WTC11 (cell line): ENCODE data around the gene SORCS2. TPM values are rescaled to one million over a fixed set of nuclear protein-coding genes. Genes with fewer than 3 reads are reported as not detected.

Experiments used
- ATAC-seq: fragments of 200-7000 bp; cut with Tn5 transposase; 2 replicates; pipeline ENCODE4 v1.10.0; 2021; ENCODE audit warnings: mild to moderate bottlenecking, moderate library complexity
- CTCF ChIA-PET: fragments of 300-600 bp; sonication (Branson Sonifier 250); formaldehyde crosslinking; loops from one replicate; lab custom pipeline; 2021; ENCODE audit warnings: antibody characterized with exemption; lab: Charles Lee
- POLR2A ChIA-PET: fragments of 350-600 bp; sonication (Branson Sonifier 250); formaldehyde crosslinking; loops from one replicate; lab custom pipeline; 2021; ENCODE audit warnings: antibody characterized with exemption; lab: Charles Lee
- DNase-seq: peaks from one replicate; pipeline ENCODE4 v3.0.0; 2021; ENCODE audit warnings: low spot score
- H3K27ac Mint-ChIP-seq: 2 replicates; pipeline ENCODE4 v1.8.0; 2021; ENCODE audit warnings: mixed read lengths
- H3K27me3 Mint-ChIP-seq: 2 replicates; pipeline ENCODE4 v1.8.0; 2021; ENCODE audit warnings: low read depth, mild to moderate bottlenecking, moderate library complexity, mixed read lengths
- H3K36me3 Mint-ChIP-seq: 2 replicates; pipeline ENCODE4 v1.8.0; 2021; ENCODE audit warnings: mixed read lengths
- H3K4me1 Mint-ChIP-seq: 2 replicates; pipeline ENCODE4 v1.8.0; 2022; ENCODE audit warnings: mixed read lengths
- H3K4me3 Mint-ChIP-seq: 2 replicates; pipeline ENCODE4 v1.8.0; 2021; ENCODE audit warnings: mild to moderate bottlenecking, moderate library complexity, mixed read lengths
- H3K9me3 Mint-ChIP-seq: 2 replicates; pipeline ENCODE4 v1.8.0; 2021; ENCODE audit warnings: mixed read lengths
- ATF2 ChIP-seq: sonication (generic); formaldehyde crosslinking; IDR thresholded peaks from 2 replicates; pipeline ENCODE4 v1.8.1; 2022; ENCODE audit warnings: low read depth, missing genetic modification reagents, borderline replicate concordance
- ATF3 ChIP-seq: sonication (generic); formaldehyde crosslinking; conservative IDR thresholded peaks from 2 replicates; pipeline ENCODE4 v1.8.1; 2022; ENCODE audit warnings: mild to moderate bottlenecking, missing genetic modification reagents
- CREB1 ChIP-seq: sonication (generic); formaldehyde crosslinking; IDR thresholded peaks from 2 replicates; pipeline ENCODE4 v1.8.0; 2023; ENCODE audit warnings: mild to moderate bottlenecking, missing genetic modification reagents
- E2F1 ChIP-seq: sonication (generic); formaldehyde crosslinking; IDR thresholded peaks from 2 replicates; pipeline ENCODE4 v1.8.0; 2022; ENCODE audit warnings: mild to moderate bottlenecking, missing genetic modification reagents
- GTF2I ChIP-seq: fragments of 250-450 bp; sonication (Bioruptor Pico); conservative IDR thresholded peaks from 2 replicates; pipeline ENCODE4 v1.4.0; 2021; ENCODE audit warnings: mild to moderate bottlenecking
- MAX ChIP-seq: sonication (generic); formaldehyde crosslinking; IDR thresholded peaks from 2 replicates; pipeline ENCODE4 v1.8.0; 2022; ENCODE audit warnings: mild to moderate bottlenecking, missing genetic modification reagents
- MYBL2 ChIP-seq: sonication (generic); formaldehyde crosslinking; IDR thresholded peaks from 2 replicates; pipeline ENCODE4 v1.8.1; 2023; ENCODE audit warnings: mild to moderate bottlenecking, moderate library complexity, missing genetic modification reagents
- NFE2L1 ChIP-seq: sonication (generic); formaldehyde crosslinking; IDR thresholded peaks from 2 replicates; pipeline ENCODE4 v1.8.1; 2023; ENCODE audit warnings: missing genetic modification reagents
- NR1H2 ChIP-seq: sonication (generic); formaldehyde crosslinking; IDR thresholded peaks from 2 replicates; pipeline ENCODE4 v1.9.0; 2021; ENCODE audit warnings: mild to moderate bottlenecking, moderate library complexity, missing genetic modification reagents
- PREB ChIP-seq: sonication (generic); formaldehyde crosslinking; IDR thresholded peaks from 2 replicates; pipeline ENCODE4 v1.8.1; 2022; ENCODE audit warnings: mild to moderate bottlenecking, missing genetic modification reagents, moderate library complexity, borderline replicate concordance
- PRRX2 ChIP-seq: fragments of 250-450 bp; sonication (Bioruptor Pico); IDR thresholded peaks from 2 replicates; pipeline ENCODE4 v1.8.0; 2021; ENCODE audit warnings: mild to moderate bottlenecking
- RELA ChIP-seq: sonication (generic); formaldehyde crosslinking; IDR thresholded peaks from 2 replicates; pipeline ENCODE4 v1.8.1; 2022; ENCODE audit warnings: missing genetic modification reagents, mild to moderate bottlenecking, borderline replicate concordance
- RORB ChIP-seq: fragments of 250-450 bp; sonication (Bioruptor Pico); IDR thresholded peaks from 2 replicates; pipeline ENCODE4 v1.9.0; 2021; ENCODE audit warnings: mild to moderate bottlenecking
- SMAD4 ChIP-seq: sonication (generic); formaldehyde crosslinking; IDR thresholded peaks from 2 replicates; pipeline ENCODE4 v1.8.0; 2022; ENCODE audit warnings: mild to moderate bottlenecking, missing genetic modification reagents
- TP53 ChIP-seq: sonication (generic); formaldehyde crosslinking; IDR thresholded peaks from 2 replicates; pipeline ENCODE4 v1.8.1; 2023; ENCODE audit warnings: mild to moderate bottlenecking, missing genetic modification reagents
- ZNF121 ChIP-seq: sonication (generic); formaldehyde crosslinking; IDR thresholded peaks from 2 replicates; pipeline ENCODE4 v1.8.0; 2023; ENCODE audit warnings: missing genetic modification reagents
- ZNF232 ChIP-seq: sonication (generic); formaldehyde crosslinking; IDR thresholded peaks from 2 replicates; pipeline ENCODE4 v1.8.0; 2022; ENCODE audit warnings: mild to moderate bottlenecking, missing genetic modification reagents
- ZNF317 ChIP-seq: sonication (generic); formaldehyde crosslinking; IDR thresholded peaks from 2 replicates; pipeline ENCODE4 v1.8.1; 2023; ENCODE audit warnings: low read depth, mild to moderate bottlenecking, moderate library complexity, missing genetic modification reagents, borderline replicate concordance
- ZNF396 ChIP-seq: fragments of 250-450 bp; sonication (Bioruptor Pico); IDR thresholded peaks from 2 replicates; pipeline ENCODE4 v1.8.0; 2021; ENCODE audit warnings: mild to moderate bottlenecking, moderate library complexity, borderline replicate concordance
- ZNF671 ChIP-seq: fragments of 250-450 bp; sonication (Bioruptor Pico); IDR thresholded peaks from 2 replicates; pipeline ENCODE4 v1.8.0; 2021; ENCODE audit warnings: mild to moderate bottlenecking
- total RNA-seq: library from RNA; stranded (reverse); gene quantifications from 3 replicates; pipeline ENCODE4 v1.2.3, GENCODE V29; 2021

Gene SORCS2
- total RNA-seq, 1 experiment from 2014 or later, result 6.6 TPM

GRCh38 chr4:7340553-7341433 lies 148.5 kb downstream of the SORCS2 start:
- Mint-ChIP-seq H3K27ac (no peak overlapping the region), H3K9me3 (peaks cover 29% of the 10 kb centered on the region), H3K4me1 (0 out of 2 replicates have a peak, but pooled peaks cover 2% of the 10 kb centered on the region), H3K27me3 (no peaks in the 10 kb centered on the region), H3K36me3 (peaks cover 7% of the 10 kb centered on the region), H3K4me3 (no peak overlapping the region)
- TF ChIP-seq TP53 (CRISPR knock-in tag) (no peak), ATF3 (CRISPR knock-in tag) (no peak)
- CTCF ChIA-PET, result no interaction called here
- POLR2A ChIA-PET, result no interaction called here
- DNase-seq (no peak), ATAC-seq (no peak)

GRCh38 chr4:7341491-7342222 lies 149.3 kb downstream of the SORCS2 start:
- ChIA-PET CTCF (no interaction called here), POLR2A (no interaction called here)
- DNase-seq (no peak), ATAC-seq (no peak)
- H3K4me3 Mint-ChIP-seq, result no peak overlapping the region
- H3K4me1 Mint-ChIP-seq, result no peaks in the 10 kb centered on the region
- H3K9me3 Mint-ChIP-seq, result peaks cover 38% of the 10 kb centered on the region
- H3K36me3 Mint-ChIP-seq, result peaks cover 7% of the 10 kb centered on the region
- H3K27ac Mint-ChIP-seq, result no peak overlapping the region
- TF ChIP-seq PREB (CRISPR knock-in tag) (no peak), ATF2 (CRISPR knock-in tag) (no peak), MAX (CRISPR knock-in tag) (no peak), GTF2I (CRISPR knock-in tag) (no peak), RELA (CRISPR knock-in tag) (no peak), SMAD4 (CRISPR knock-in tag) (no peak), MYBL2 (CRISPR knock-in tag) (no peak), ZNF232 (CRISPR knock-in tag) (no peak), ZNF671 (CRISPR knock-in tag) (no peak), ZNF317 (no peak), E2F1 (CRISPR knock-in tag) (no peak), CREB1 (CRISPR knock-in tag) (no peak), NFE2L1 (CRISPR knock-in tag) (no peak), PRRX2 (CRISPR knock-in tag) (no peak), ZNF396 (CRISPR knock-in tag) (no peak), RORB (CRISPR knock-in tag) (no peak), ZNF121 (no peak), NR1H2 (no peak)
- no peaks in the 10 kb centered on the region for H3K27me3 Mint-ChIP-seq
